T-cell (primary cell): Measurements from ENCODE around the gene SLC6A19. TPM values are rescaled to one million over a fixed set of nuclear protein-coding genes. Genes with fewer than 3 reads are reported as not detected.

Experiments used
- ATAC-seq, 4 experiments: fragments of 200-7000 bp in 3 of 4; fragments of 150-1000 bp in 1 of 4; cut with Tn5 transposase; replicated peaks in 1 of 4; 1 replicate in 3 of 4; 2 replicates in 1 of 4; pipeline ENCODE4 v1.10.0; 2021; ENCODE audit warnings: moderate library complexity in 3 of 4, mild to moderate bottlenecking in 2 of 4, moderate number of reproducible peaks in 1 of 4
- CTCF ChIA-PET, 2 donors: fragments of 300-600 bp; sonication (Branson Sonifier 250); formaldehyde crosslinking; loops; one replicate each; lab custom pipeline; 2022; ENCODE audit warnings: antibody characterized with exemption in 2 of 2; lab: Charles Lee
- POLR2A ChIA-PET, 2 donors: fragments of 300-600 bp; sonication (Branson Sonifier 250); formaldehyde crosslinking; loops; one replicate each; lab custom pipeline; 2022; ENCODE audit warnings: antibody characterized with exemption in 2 of 2; lab: Charles Lee
- DNase-seq, 35 experiments: peaks; one replicate each; pipeline versions ENCODE4 v3.0.0 to v3.0.0-alpha.2; 2013 to 2023
- H3K27ac ChIP-seq: one replicate; pipeline ENCODE4 v1.5.1; 2013; ENCODE audit warnings: low read length
- H3K27me3 ChIP-seq, 2 experiments: replicated peaks in 1 of 2; 1 replicate in 1 of 2; 2 replicates in 1 of 2; pipeline versions ENCODE4 v1.6.1 to v1.7.0; 2013; ENCODE audit warnings: low read length in 1 of 2, mixed read lengths in 1 of 2; ENCODE audit not compliant: control insufficient read depth in 2 of 2, insufficient read depth in 2 of 2; ENCODE audit errors: extremely low read depth in 1 of 2
- H3K36me3 ChIP-seq, 2 donors: 1 replicate in 1 of 2; 2 replicates in 1 of 2; pipeline versions ENCODE4 v1.6.1 to v1.7.0; 2013; ENCODE audit warnings: low read length in 1 of 2; ENCODE audit not compliant: control insufficient read depth in 2 of 2, insufficient read depth in 1 of 2; ENCODE audit errors: extremely low read depth in 1 of 2
- H3K4me1 ChIP-seq, 2 experiments: 1 replicate in 1 of 2; 2 replicates in 1 of 2; pipeline versions ENCODE4 v1.6.1 to v1.7.0; 2013; ENCODE audit warnings: low read length in 2 of 2, mixed read lengths in 1 of 2; ENCODE audit not compliant: insufficient read depth in 2 of 2, control insufficient read depth in 1 of 2; ENCODE audit errors: extremely low read depth in 1 of 2
- H3K4me3 ChIP-seq, 2 donors: 1 replicate in 1 of 2; 2 replicates in 1 of 2; pipeline versions ENCODE4 v1.5.1 to v1.7.0; 2013; ENCODE audit warnings: mild to moderate bottlenecking in 2 of 2, low read length in 1 of 2, moderate library complexity in 1 of 2; ENCODE audit not compliant: control insufficient read depth in 1 of 2; ENCODE audit errors: extremely low read depth in 1 of 2
- H3K9me3 ChIP-seq: 2 replicates; pipeline ENCODE4 v1.7.0; 2013
- H3K27ac Mint-ChIP-seq, 2 donors: one replicate each; pipeline ENCODE4 v1.8.0; 2020 to 2021; ENCODE audit warnings: mild to moderate bottlenecking in 2 of 2, mixed read lengths in 2 of 2
- H3K27me3 Mint-ChIP-seq, 2 donors: one replicate each; pipeline ENCODE4 v1.8.0; 2021 to 2022; ENCODE audit warnings: mixed read lengths in 2 of 2
- H3K36me3 Mint-ChIP-seq: one replicate; pipeline ENCODE4 v1.8.0; 2021; ENCODE audit warnings: mixed read lengths
- H3K4me1 Mint-ChIP-seq, 3 donors: one replicate each; pipeline ENCODE4 v1.8.0; 2020 to 2022; ENCODE audit warnings: mixed read lengths in 3 of 3, mild to moderate bottlenecking in 1 of 3
- H3K4me3 Mint-ChIP-seq, 3 donors: one replicate each; pipeline ENCODE4 v1.8.0; 2020 to 2022; ENCODE audit warnings: mild to moderate bottlenecking in 3 of 3, mixed read lengths in 3 of 3, moderate library complexity in 3 of 3
- H3K9me3 Mint-ChIP-seq, 3 donors: one replicate each; pipeline ENCODE4 v1.8.0; 2020 to 2022; ENCODE audit warnings: mixed read lengths in 3 of 3
- WGBS: methylation state at CpG from one replicate; pipeline ENCODE4 v1.1.5; 2013; ENCODE audit warnings: missing lambda C conversion rate; ENCODE audit not compliant: insufficient coverage; 5-methylcytosine and 5-hydroxymethylcytosine counted together
- total RNA-seq, 35 experiments: library from RNA in 6 of 35; stranded (reverse) in 6 of 35; fragments of 120-200 nt in 1 of 35; gene quantifications; one replicate each; pipeline versions ENCODE4 v1.2.1 to v1.2.4 and lab custom pipeline; 2013 to 2026

Gene SLC6A19
- total RNA-seq, 5 donors from 2014 or later (not counting 1 experiment from before 2014, with no cell fraction given) = 0.06 TPM; not detected in 4

- ChIA-PET CTCF (no interaction called here), POLR2A (no interaction called here)
- Histone ChIP-seq H3K36me3 (no peaks in the 10 kb centered on the region), H3K4me3 (peak overlapping the region; percentile 20 to 30), H3K4me1 (peaks cover 6 to 25% of the 10 kb centered on the region in 2 experiments), H3K9me3 (no peaks in the 10 kb centered on the region), H3K27ac (peak overlapping the region; percentile 13), H3K27me3 (peaks cover 0 to 12% of the 10 kb centered on the region in 2 experiments)
- no peaks in the 10 kb centered on the region for H3K9me3 Mint-ChIP-seq
- ATAC-seq (peak; percentile 89 to 96 (median 96)), DNase-seq (peak in 34 of 35 experiments; percentile 29 to 71 (median 50))
- H3K27ac Mint-ChIP-seq = peak overlapping the region; percentile 81 to 88
- 27% methylated on average over 12 of the region's 16 CpGs for WGBS
- H3K36me3 Mint-ChIP-seq = no peaks in the 10 kb centered on the region
- peaks cover 0 to 2% of the 10 kb centered on the region in 2 donors for H3K27me3 Mint-ChIP-seq
- peaks cover 16 to 21% (median 18%) of the 10 kb centered on the region in 3 donors for H3K4me1 Mint-ChIP-seq
- H3K4me3 Mint-ChIP-seq = peak overlapping the region; percentile 56 to 80 (median 75)
Measured at GRCh38 chr5:1255081-1255561, 53.7 kb downstream of the SLC6A19 start.

- ATAC-seq (no peak), DNase-seq (no peak)
- ChIA-PET CTCF (no interaction called here), POLR2A (no interaction called here)
- no peak overlapping the region for H3K4me3 ChIP-seq
- Mint-ChIP-seq H3K36me3 (no peaks in the 10 kb centered on the region), H3K27me3 (peaks cover 0 to 2% of the 10 kb centered on the region in 2 donors), H3K9me3 (no peaks in the 10 kb centered on the region), H3K4me3 (no peak overlapping the region), H3K27ac (no peak overlapping the region), H3K4me1 (peaks cover 16 to 21% (median 18%) of the 10 kb centered on the region in 3 donors)
- H3K4me1 ChIP-seq = peaks cover 6 to 25% of the 10 kb centered on the region in 2 experiments
- H3K27me3 ChIP-seq = peaks cover 0 to 10% of the 10 kb centered on the region in 2 experiments
- no peaks in the 10 kb centered on the region for H3K9me3 ChIP-seq
- 93% methylated on average over 23 of the region's 23 CpGs for WGBS
- H3K27ac ChIP-seq = no peak overlapping the region
- no peaks in the 10 kb centered on the region for H3K36me3 ChIP-seq
Measured at GRCh38 chr5:1256776-1257175, 55.4 kb downstream of the SLC6A19 start.

- DNase-seq (no peak), ATAC-seq (no peak)
- Mint-ChIP-seq H3K4me1 (peaks cover 16 to 19% (median 19%) of the 10 kb centered on the region in 3 donors), H3K27ac (no peak overlapping the region), H3K27me3 (peaks cover 0 to 2% of the 10 kb centered on the region in 2 donors), H3K9me3 (no peaks in the 10 kb centered on the region), H3K4me3 (no peak overlapping the region), H3K36me3 (no peaks in the 10 kb centered on the region)
- Histone ChIP-seq H3K9me3 (no peaks in the 10 kb centered on the region), H3K4me3 (no peak overlapping the region), H3K4me1 (peaks cover 6 to 25% of the 10 kb centered on the region in 2 experiments), H3K27me3 (peaks cover 0 to 10% of the 10 kb centered on the region in 2 experiments), H3K36me3 (no peaks in the 10 kb centered on the region), H3K27ac (no peak overlapping the region)
- ChIA-PET CTCF (no interaction called here), POLR2A (no interaction called here)
- WGBS = 91% methylated on average over 12 of the region's 17 CpGs
Measured at GRCh38 chr5:1257363-1257762, 56.0 kb downstream of the SLC6A19 start.

- DNase-seq (no peak), ATAC-seq (no peak)
- no peaks in the 10 kb centered on the region for H3K36me3 Mint-ChIP-seq
- Histone ChIP-seq H3K4me1 (peaks cover 6 to 25% of the 10 kb centered on the region in 2 experiments), H3K27ac (no peak overlapping the region), H3K27me3 (peaks cover 0 to 10% of the 10 kb centered on the region in 2 experiments), H3K4me3 (no peak overlapping the region), H3K36me3 (no peaks in the 10 kb centered on the region), H3K9me3 (no peaks in the 10 kb centered on the region)
- POLR2A ChIA-PET = no interaction called here
- 96% methylated on average over 13 of the region's 13 CpGs for WGBS
- peaks cover 16 to 24% (median 19%) of the 10 kb centered on the region in 3 donors for H3K4me1 Mint-ChIP-seq
- CTCF ChIA-PET = no interaction called here
- no peak overlapping the region for H3K4me3 Mint-ChIP-seq
- no peak overlapping the region for H3K27ac Mint-ChIP-seq
- no peaks in the 10 kb centered on the region for H3K9me3 Mint-ChIP-seq
- H3K27me3 Mint-ChIP-seq = peaks cover 0 to 2% of the 10 kb centered on the region in 2 donors
Measured at GRCh38 chr5:1257841-1258240, 56.4 kb downstream of the SLC6A19 start.

GRCh38 chr5:1259806-1260480 is 58.5 kb downstream of the SLC6A19 start:
- H3K4me1 Mint-ChIP-seq = peaks cover 10 to 19% (median 13%) of the 10 kb centered on the region in 3 donors
- H3K27ac Mint-ChIP-seq = no peak overlapping the region
- peaks cover 6 to 13% of the 10 kb centered on the region in 2 experiments for H3K4me1 ChIP-seq
- no peaks in the 10 kb centered on the region for H3K9me3 ChIP-seq
- no peaks in the 10 kb centered on the region for H3K36me3 ChIP-seq
- DNase-seq = no peak
- ChIA-PET CTCF (no interaction called here), POLR2A (no interaction called here)
- no peak for ATAC-seq
- H3K4me3 ChIP-seq = no peak overlapping the region
- peaks cover 0 to 18% of the 10 kb centered on the region in 2 experiments for H3K27me3 ChIP-seq
- no peak overlapping the region for H3K4me3 Mint-ChIP-seq
- no peaks in the 10 kb centered on the region for H3K36me3 Mint-ChIP-seq
- H3K27ac ChIP-seq = no peak overlapping the region
- H3K9me3 Mint-ChIP-seq = no peaks in the 10 kb centered on the region
- WGBS = 97% methylated on average over 22 of the region's 23 CpGs
- H3K27me3 Mint-ChIP-seq = peaks cover 0 to 2% of the 10 kb centered on the region in 2 donors

- no peaks in the 10 kb centered on the region for H3K36me3 Mint-ChIP-seq
- Histone ChIP-seq H3K9me3 (no peaks in the 10 kb centered on the region), H3K36me3 (no peaks in the 10 kb centered on the region), H3K4me3 (no peak overlapping the region), H3K27ac (no peak overlapping the region), H3K27me3 (peaks cover 0 to 18% of the 10 kb centered on the region in 2 experiments), H3K4me1 (no peaks in the 10 kb centered on the region)
- WGBS = 87% methylated on average over 4 of the region's 10 CpGs
- H3K4me1 Mint-ChIP-seq = peaks cover 0 to 7% (median 0%) of the 10 kb centered on the region in 3 donors
- ATAC-seq (no peak), DNase-seq (no peak)
- no peak overlapping the region for H3K27ac Mint-ChIP-seq
- no peaks in the 10 kb centered on the region for H3K9me3 Mint-ChIP-seq
- ChIA-PET POLR2A (no interaction called here), CTCF (no interaction called here)
- no peak overlapping the region for H3K4me3 Mint-ChIP-seq
- peaks cover 0 to 2% of the 10 kb centered on the region in 2 donors for H3K27me3 Mint-ChIP-seq
Measured at GRCh38 chr5:1261643-1262042, 60.2 kb downstream of the SLC6A19 start.
